H1 (cell line): ENCODE data around the gene SGSM1. TPM values are rescaled to one million over a fixed set of nuclear protein-coding genes. Genes with fewer than 3 reads are reported as not detected.

Experiments
- CTCF ChIA-PET: fragments of 300-600 bp; sonication (Branson Sonifier 250); formaldehyde crosslinking; loops from one replicate; lab custom pipeline; 2021; ENCODE audit not compliant: partially characterized antibody; lab: Charles Lee
- POLR2A ChIA-PET: fragments of 300-600 bp; sonication (Branson Sonifier 250); formaldehyde crosslinking; loops from one replicate; lab custom pipeline; 2021; ENCODE audit warnings: inconsistent platforms; ENCODE audit not compliant: partially characterized antibody; lab: Charles Lee
- DNase-seq, 2 experiments: peaks; one replicate each; pipeline versions ENCODE4 v3.0.0 to v3.0.0-alpha.2; 2010 to 2022; ENCODE audit warnings: low spot score in 2 of 2, low read depth in 1 of 2, mixed read lengths in 1 of 2
- FAIRE-seq: peaks from 2 replicates; lab custom pipeline; 2011; peaks lifted over from hg19 to GRCh38; lab: Jason Lieb, UNC
- H2AFZ ChIP-seq: 2 replicates; pipeline ENCODE4 v1.8.1; 2012; ENCODE audit warnings: low read length, inconsistent platforms
- H2AK5ac ChIP-seq: 2 replicates; pipeline ENCODE4 v1.6.1; 2013; ENCODE audit warnings: low read depth, low read length
- H2BK120ac ChIP-seq: replicated peaks from 2 replicates; pipeline ENCODE3; 2013; ENCODE audit warnings: low read depth, low read length, inconsistent platforms
- H2BK12ac ChIP-seq: 2 replicates; pipeline ENCODE4 v1.6.1; 2013; ENCODE audit warnings: low read depth, low read length
- H2BK15ac ChIP-seq: 2 replicates; pipeline ENCODE4 v1.6.1; 2013; ENCODE audit warnings: low read length
- H2BK20ac ChIP-seq: 2 replicates; pipeline ENCODE4 v1.6.1; 2013; ENCODE audit warnings: low read length
- H2BK5ac ChIP-seq: 2 replicates; pipeline ENCODE4 v1.6.1; 2013; ENCODE audit warnings: low read depth, low read length
- H3K14ac ChIP-seq: 2 replicates; pipeline ENCODE4 v1.6.1; 2013; ENCODE audit warnings: inconsistent platforms; ENCODE audit not compliant: insufficient read length
- H3K18ac ChIP-seq: 2 replicates; pipeline ENCODE4 v1.6.1; 2013; ENCODE audit warnings: low read length; ENCODE audit errors: extremely low read depth
- H3K23ac ChIP-seq: 2 replicates; pipeline ENCODE4 v1.6.1; 2013; ENCODE audit warnings: inconsistent platforms; ENCODE audit not compliant: insufficient read length
- H3K23me2 ChIP-seq: 2 replicates; pipeline ENCODE4 v1.6.1; 2013; ENCODE audit warnings: low read depth, low read length
- H3K27ac ChIP-seq: 2 replicates; pipeline ENCODE4 v1.6.1; 2011; ENCODE audit warnings: low read depth, low read length, inconsistent platforms
- H3K27me3 ChIP-seq, 4 experiments: replicated peaks in 1 of 4; 1 replicate in 1 of 4; 2 replicates in 3 of 4; pipeline versions ENCODE4 v1.6.1 to v1.8.1; 2011 to 2013; ENCODE audit warnings: low read length in 3 of 4, mild to moderate bottlenecking in 3 of 4, inconsistent platforms in 2 of 4, mixed read lengths in 2 of 4, moderate library complexity in 1 of 4; ENCODE audit not compliant: control insufficient read depth in 3 of 4, insufficient read depth in 3 of 4; ENCODE audit errors: extremely low read depth in 1 of 4
- H3K36me3 ChIP-seq, 4 experiments: 2 replicates each; pipeline versions ENCODE4 v1.6.1 to v1.8.1; 2011 to 2013; ENCODE audit warnings: mild to moderate bottlenecking in 4 of 4, low read length in 3 of 4, moderate library complexity in 2 of 4, control low read depth in 1 of 4, inconsistent platforms in 1 of 4; ENCODE audit not compliant: insufficient read depth in 4 of 4, control insufficient read depth in 2 of 4
- H3K4ac ChIP-seq: replicated peaks from 2 replicates; pipeline ENCODE3; 2013; ENCODE audit warnings: low read length, low read depth, mixed read lengths, inconsistent platforms; ENCODE audit not compliant: insufficient read length
- H3K4me1 ChIP-seq, 4 experiments: replicated peaks in 1 of 4; 1 replicate in 1 of 4; 2 replicates in 3 of 4; pipeline versions ENCODE4 v1.6.1 to v1.8.1; 2011 to 2013; ENCODE audit warnings: low read length in 3 of 4, inconsistent platforms in 2 of 4, mixed read lengths in 1 of 4; ENCODE audit not compliant: insufficient read depth in 4 of 4, control insufficient read depth in 3 of 4
- H3K4me2 ChIP-seq, 2 experiments: 2 replicates each; pipeline versions ENCODE4 v1.6.1 to v1.8.1; 2011 to 2013; ENCODE audit warnings: low read depth in 2 of 2, low read length in 2 of 2, control low read depth in 1 of 2, inconsistent platforms in 1 of 2, mild to moderate bottlenecking in 1 of 2; ENCODE audit not compliant: insufficient read depth in 1 of 2
- H3K4me3 ChIP-seq, 4 experiments: fragments of 200-600, 300-600 bp in 1 of 4; sonication (generic), shearing (Covaris generic), sonication (Bioruptor Twin) in 1 of 4; 2 replicates each; pipeline versions ENCODE4 v1.5.1 to v1.8.1; 2011 to 2016; ENCODE audit warnings: low read length in 4 of 4, low read depth in 3 of 4, control low read depth in 2 of 4, inconsistent platforms in 2 of 4, mild to moderate bottlenecking in 2 of 4, mixed read lengths in 1 of 4, moderate library complexity in 1 of 4; ENCODE audit not compliant: insufficient read depth in 2 of 4; ENCODE audit errors: extremely low read depth in 1 of 4
- H3K56ac ChIP-seq: replicated peaks from 2 replicates; pipeline ENCODE3; 2013; ENCODE audit warnings: low read depth, mild to moderate bottlenecking, mixed read lengths, low read length, inconsistent platforms; ENCODE audit not compliant: insufficient read length
- H3K79me1 ChIP-seq: 2 replicates; pipeline ENCODE4 v1.6.1; 2013; ENCODE audit warnings: low read depth, low read length, control low read depth
- H3K79me2 ChIP-seq, 2 experiments: 2 replicates each; pipeline versions ENCODE4 v1.6.1 to v1.8.1; 2012 to 2013; ENCODE audit warnings: low read length in 2 of 2, mild to moderate bottlenecking in 2 of 2, inconsistent platforms in 1 of 2; ENCODE audit not compliant: insufficient read depth in 2 of 2, control insufficient read depth in 1 of 2
- H3K9ac ChIP-seq, 4 experiments: replicated peaks in 1 of 4; 1 replicate in 1 of 4; 2 replicates in 3 of 4; pipeline versions ENCODE4 v1.6.1 to v1.8.1; 2011 to 2013; ENCODE audit warnings: low read depth in 3 of 4, low read length in 3 of 4, control low read depth in 2 of 4, mild to moderate bottlenecking in 2 of 4, moderate library complexity in 2 of 4, inconsistent platforms in 1 of 4; ENCODE audit errors: extremely low read depth in 1 of 4
- H3K9me3 ChIP-seq, 2 experiments: 2 replicates each; pipeline versions ENCODE4 v1.6.1 to v1.8.1; 2012 to 2013; ENCODE audit warnings: mild to moderate bottlenecking in 2 of 2, moderate library complexity in 2 of 2, control low read depth in 1 of 2, inconsistent platforms in 1 of 2, low read depth in 1 of 2, low read length in 1 of 2, mixed read lengths in 1 of 2; ENCODE audit not compliant: insufficient read depth in 2 of 2
- H4K20me1 ChIP-seq, 2 experiments: replicated peaks in 1 of 2; 2 replicates each; pipeline versions ENCODE3 to v1.8.1; 2011 to 2013; ENCODE audit warnings: inconsistent platforms in 2 of 2, low read length in 2 of 2, mild to moderate bottlenecking in 1 of 2; ENCODE audit not compliant: insufficient read depth in 2 of 2, control insufficient read depth in 1 of 2
- H4K5ac ChIP-seq: 2 replicates; pipeline ENCODE4 v1.6.1; 2013; ENCODE audit warnings: low read length, low read depth, mixed read lengths, inconsistent platforms; ENCODE audit not compliant: insufficient read length
- H4K8ac ChIP-seq: 2 replicates; pipeline ENCODE4 v1.8.0; 2013; ENCODE audit warnings: mild to moderate bottlenecking, moderate library complexity, low read length, inconsistent platforms; ENCODE audit not compliant: insufficient read depth; ENCODE audit errors: extremely low read depth
- H4K91ac ChIP-seq: replicated peaks from 2 replicates; pipeline ENCODE3; 2013; ENCODE audit warnings: low read length, mixed read lengths, inconsistent platforms; ENCODE audit not compliant: insufficient read length
- ASH2L ChIP-seq: fragments of 200-600, 300-600 bp; sonication (generic); IDR thresholded peaks from one replicate; pipeline ENCODE4 v1.7.1; 2017; ENCODE audit warnings: low read length
- CBX8 ChIP-seq: fragments of 300-800, 300-1000 bp; sonication (generic); IDR thresholded peaks from 2 replicates; pipeline ENCODE4 v1.7.1; 2016; ENCODE audit warnings: low read depth, low read length, borderline replicate concordance
- CHD1 ChIP-seq: IDR thresholded peaks from 2 replicates; pipeline ENCODE4 v1.6.1; 2012; ENCODE audit warnings: low read depth, low read length, improper control_type of control experiment
- JUN ChIP-seq: IDR thresholded peaks from 2 replicates; pipeline ENCODE4 v1.6.1; 2011; ENCODE audit warnings: low read depth, mild to moderate bottlenecking, improper control_type of control experiment, low read length
- JUND ChIP-seq: IDR thresholded peaks from 2 replicates; pipeline ENCODE4 v1.6.1; 2011; ENCODE audit warnings: mild to moderate bottlenecking, improper control_type of control experiment, low read length
- POLR2A ChIP-seq, 2 experiments: IDR thresholded peaks; 1 replicate in 1 of 2; 2 replicates in 1 of 2; pipeline ENCODE4 v1.6.1; 2011; ENCODE audit warnings: low read depth in 2 of 2, low read length in 2 of 2, mild to moderate bottlenecking in 2 of 2; ENCODE audit errors: control extremely low read depth in 1 of 2
- SIN3A ChIP-seq, 2 experiments: IDR thresholded peaks in 1 of 2; conservative IDR thresholded peaks in 1 of 2; 2 replicates each; pipeline ENCODE4 v1.6.1; 2011 to 2012; ENCODE audit warnings: low read length in 2 of 2, improper control_type of control experiment in 1 of 2, low read depth in 1 of 2, mild to moderate bottlenecking in 1 of 2
- SIX5 ChIP-seq: IDR thresholded peaks from 2 replicates; pipeline ENCODE4 v1.6.1; 2011; ENCODE audit warnings: mild to moderate bottlenecking, low read depth, low read length
- SUZ12 ChIP-seq: fragments of 200-600 bp; sonication (generic); IDR thresholded peaks from 2 replicates; pipeline ENCODE4 v1.6.1; 2012; ENCODE audit warnings: mild to moderate bottlenecking, inconsistent platforms, low read length, moderate library complexity, mixed read lengths
- TAF7 ChIP-seq: optimal IDR thresholded peaks from 2 replicates; pipeline ENCODE3; 2011; ENCODE audit warnings: low read depth, mild to moderate bottlenecking, inconsistent platforms, low read length, moderate library complexity, borderline replicate concordance
- TEAD4 ChIP-seq: IDR thresholded peaks from 2 replicates; pipeline ENCODE4 v1.6.1; 2012; ENCODE audit warnings: low read depth, low read length, inconsistent platforms, mixed read lengths
- ZNF274 ChIP-seq: IDR thresholded peaks from 2 replicates; pipeline ENCODE4 v1.7.0; 2012; ENCODE audit warnings: low read length, borderline replicate concordance; ENCODE audit errors: extremely low read depth
- WGBS, 2 experiments: shearing (Covaris generic) in 1 of 2; methylation state at CpG; one replicate each; pipeline versions ENCODE4 v1.1.6 to v1.1.7; 2013 to 2015; ENCODE audit warnings: low lambda C conversion rate in 2 of 2, mixed read lengths in 2 of 2, inconsistent platforms in 1 of 2, low coverage in 1 of 2, missing lambda C conversion rate in 1 of 2; ENCODE audit not compliant: insufficient replicate concordance in 2 of 2, insufficient coverage in 1 of 2, insufficient read length in 1 of 2; ENCODE audit errors: extremely low coverage in 1 of 2, missing lambda C conversion rate in 1 of 2; 5-methylcytosine and 5-hydroxymethylcytosine counted together
- polyA plus RNA-seq, 7 experiments: library from polyadenylated mRNA; depleted of rRNA in 3 of 7; stranded (reverse) in 5 of 7; unstranded in 2 of 7; fragments of >200 nt in 5 of 7; fragments of 200-250 nt in 2 of 7; gene quantifications; 1 replicate in 5 of 7; 2 replicates in 1 of 7; 4 replicates in 1 of 7; pipeline versions ENCODE4 v1.2.1 to v1.2.3, GENCODE V29; 2011 to 2013; ENCODE audit warnings: missing spikeins in 2 of 7, mixed read lengths in 2 of 7
- total RNA-seq: library from RNA; stranded (reverse); fragmentation: NEBNext Ultra II Directional; extraction: Animal tissue kit (Norgen Biotek cat#: 25700); gene quantifications from 2 replicates; pipeline ENCODE4 v1.2.1, GENCODE V29; 2021
- TF ChIP-seq, protein P1 (sequence below): IDR thresholded peaks from 2 replicates; pipeline ENCODE4 v1.6.1; 2012; ENCODE audit warnings: inconsistent platforms

The SGSM1 gene
- total and polyA plus RNA-seq, 2 of the 8 experiments (the other 6 are each of a cell fraction or from before 2014, with no cell fraction given): 2.8 to 5.2 TPM

- CTCF ChIA-PET: interaction anchor here (0.6 to 4.9 kb wide), 43 partner anchors 12 to 395 kb away, joined by 3 to 186 read pairs (median 4); partner anchors contain the start of genes KIAA1671 and LHFPL7
- Histone ChIP-seq H2BK20ac (no peak overlapping the region), H3K27ac (no peak overlapping the region), H2BK120ac (no peak overlapping the region), H2AK5ac (no peak overlapping the region), H4K91ac (no peak overlapping the region), H3K9me3 (no peaks in the 10 kb centered on the region), H3K56ac (no peak overlapping the region), H3K14ac (no peak overlapping the region), H3K9ac (no peak overlapping the region), H2AFZ (peak overlapping the region; percentile 13; the same call in 1 of the 2 replicates), H4K8ac (no peak overlapping the region), H3K4me2 (no peak overlapping the region), H3K79me1 (no peaks in the 10 kb centered on the region), H3K4ac (no peak overlapping the region), H4K20me1 (no peaks in the 10 kb centered on the region), H3K36me3 (no peaks in the 10 kb centered on the region), H2BK15ac (peak overlapping the region; percentile 6; the same call in 1 of the 2 replicates), H3K23ac (no peak overlapping the region), H2BK12ac (no peak overlapping the region), H4K5ac (no peak overlapping the region), H3K79me2 (no peaks in the 10 kb centered on the region), H3K27me3 (no peaks in the 10 kb centered on the region), H2BK5ac (no peak overlapping the region), H3K18ac (0 out of 2 replicates have a peak overlapping the region, but pooled peaks have one; percentile 2), H3K4me3 (no peak overlapping the region), H3K23me2 (peaks cover 9% of the 10 kb centered on the region; the same call in 1 of the 2 replicates), H3K4me1 (peaks cover 2 to 6% (median 3%) of the 10 kb centered on the region in 4 experiments; a peak in 4 of 7 replicates)
- FAIRE-seq (peak; percentile 97), DNase-seq (peak in 1 of 2 experiments; percentile 58)
- 42% methylated on average over 11 of the region's 11 CpGs; no CpG with 5 or more reads in 1 of the 2 experiments for WGBS, 2 experiments
- POLR2A ChIA-PET: interaction anchor here (0.7 to 1.3 kb wide), 5 partner anchors 9 to 133 kb away, joined by 3 to 5 read pairs (median 3); partner anchors contain the start of gene SGSM1
- TF ChIP-seq ASH2L (peak; percentile 31), SIX5 (no peak), SUZ12 (no peak), TAF7 (no peak), JUND (no peak), POLR2A (IDR thresholded peaks at IDR 0.05; ENCODE audit: control extremely low read depth in 1 of 2, low read depth in 2 of 2, low read length in 2 of 2) (no peak), JUN (no peak), TEAD4 (no peak), CHD1 (no peak), CBX8 (no peak), ZNF274 (no peak), SIN3A (conservative IDR thresholded peaks at IDR 0.05 in 1 of 2, IDR thresholded peaks at IDR 0.05 in 1 of 2; ENCODE audit: low read depth in 1 of 2, low read length in 2 of 2) (0 out of 4 replicates have a peak, but pooled peaks of 1 of the 2 experiments have one; percentile 46)
- TF ChIP-seq, protein P1, sequence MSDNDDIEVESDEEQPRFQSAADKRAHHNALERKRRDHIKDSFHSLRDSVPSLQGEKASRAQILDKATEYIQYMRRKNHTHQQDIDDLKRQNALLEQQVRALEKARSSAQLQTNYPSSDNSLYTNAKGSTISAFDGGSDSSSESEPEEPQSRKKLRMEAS: no peak
Observed at GRCh38 chr22:24938741-24939341, 132.8 kb downstream of the SGSM1 start.
